Measurements from ENCODE around the gene XYLT2.
A peak's percentile ranks its signal among the peaks of the same experiment; 100 is the strongest.

Gene XYLT2

GRCh38 chr17:50365649-50366393, 19.9 kb downstream of the XYLT2 start:
- peaks cover 56% of the 10 kb centered on the region for H3K36me3 ChIP-seq (ENCODE audit: control insufficient read depth, insufficient read depth, low read length)
- H3K9ac ChIP-seq (ENCODE audit: low read depth, low read length), result no peak overlapping the region
- H3K9me3 ChIP-seq (ENCODE audit: control insufficient read depth, insufficient read depth, low read length), result no peaks in the 10 kb centered on the region
- peak overlapping the region; percentile 60 for H3K27ac ChIP-seq (ENCODE audit: low read depth, low read length)
- H3K27me3 ChIP-seq (ENCODE audit: control insufficient read depth, insufficient read depth, low read length), result no peaks in the 10 kb centered on the region
- H3K4me1 ChIP-seq (ENCODE audit: control insufficient read depth, insufficient read depth, low read length), result peaks cover 33% of the 10 kb centered on the region
- no peak overlapping the region for H3K4me3 ChIP-seq (ENCODE audit: low read depth, low read length)

- Histone ChIP-seq H3K36me3 (ENCODE audit: control insufficient read depth, insufficient read depth, low read length) (peaks cover 56% of the 10 kb centered on the region), H3K9me3 (ENCODE audit: control insufficient read depth, insufficient read depth, low read length) (no peaks in the 10 kb centered on the region), H3K27me3 (ENCODE audit: control insufficient read depth, insufficient read depth, low read length) (no peaks in the 10 kb centered on the region), H3K27ac (ENCODE audit: low read depth, low read length) (no peak overlapping the region), H3K4me1 (ENCODE audit: control insufficient read depth, insufficient read depth, low read length) (peaks cover 34% of the 10 kb centered on the region), H3K4me3 (ENCODE audit: low read depth, low read length) (no peak overlapping the region), H3K9ac (ENCODE audit: low read depth, low read length) (no peak overlapping the region)
Observed at GRCh38 chr17:50367401-50367800, 21.5 kb downstream of the XYLT2 start.

- H3K36me3 ChIP-seq (ENCODE audit: control insufficient read depth, insufficient read depth, low read length), result peaks cover 57% of the 10 kb centered on the region
Observed at GRCh38 chr17:50370052-50370451, 24.1 kb downstream of the XYLT2 start.

GRCh38 chr17:50371526-50371925, 25.6 kb downstream of the XYLT2 start:
- Histone ChIP-seq H3K27ac (ENCODE audit: low read depth, low read length) (no peak overlapping the region), H3K9ac (ENCODE audit: low read depth, low read length) (no peak overlapping the region), H3K36me3 (ENCODE audit: control insufficient read depth, insufficient read depth, low read length) (peaks cover 61% of the 10 kb centered on the region), H3K9me3 (ENCODE audit: control insufficient read depth, insufficient read depth, low read length) (no peaks in the 10 kb centered on the region), H3K27me3 (ENCODE audit: control insufficient read depth, insufficient read depth, low read length) (no peaks in the 10 kb centered on the region), H3K4me3 (ENCODE audit: low read depth, low read length) (peak overlapping the region; percentile 89; the same call in 1 of the 2 replicates), H3K4me1 (ENCODE audit: control insufficient read depth, insufficient read depth, low read length) (peaks cover 5% of the 10 kb centered on the region)

More at GRCh38 chr17:50370052-50370451, 24.1 kb downstream of the XYLT2 start:
- Histone ChIP-seq H3K4me1 (ENCODE audit: control insufficient read depth, insufficient read depth, low read length) (peaks cover 13% of the 10 kb centered on the region), H3K9me3 (ENCODE audit: control insufficient read depth, insufficient read depth, low read length) (no peaks in the 10 kb centered on the region), H3K4me3 (ENCODE audit: low read depth, low read length) (no peak overlapping the region), H3K27ac (ENCODE audit: low read depth, low read length) (no peak overlapping the region), H3K27me3 (ENCODE audit: control insufficient read depth, insufficient read depth, low read length) (no peaks in the 10 kb centered on the region), H3K9ac (ENCODE audit: low read depth, low read length) (no peak overlapping the region)

GRCh38 chr17:50372222-50372757, 26.4 kb downstream of the XYLT2 start:
- H3K9me3 ChIP-seq (ENCODE audit: control insufficient read depth, insufficient read depth, low read length), result no peaks in the 10 kb centered on the region
- H3K4me3 ChIP-seq (ENCODE audit: low read depth, low read length), result peak overlapping the region; percentile 89
- H3K36me3 ChIP-seq (ENCODE audit: control insufficient read depth, insufficient read depth, low read length), result peaks cover 54% of the 10 kb centered on the region
- peak overlapping the region; percentile 92 for H3K9ac ChIP-seq (ENCODE audit: low read depth, low read length)
- H3K4me1 ChIP-seq (ENCODE audit: control insufficient read depth, insufficient read depth, low read length), result peaks cover 5% of the 10 kb centered on the region
- peak overlapping the region; percentile 87 for H3K27ac ChIP-seq (ENCODE audit: low read depth, low read length)
- no peaks in the 10 kb centered on the region for H3K27me3 ChIP-seq (ENCODE audit: control insufficient read depth, insufficient read depth, low read length)

- H3K36me3 ChIP-seq (ENCODE audit: control insufficient read depth, insufficient read depth, low read length), result peaks cover 48% of the 10 kb centered on the region
- H3K27me3 ChIP-seq (ENCODE audit: control insufficient read depth, insufficient read depth, low read length), result no peaks in the 10 kb centered on the region
- no peaks in the 10 kb centered on the region for H3K9me3 ChIP-seq (ENCODE audit: control insufficient read depth, insufficient read depth, low read length)
- H3K27ac ChIP-seq (ENCODE audit: low read depth, low read length), result peak within 1 kb of the TSS; percentile 87
- peaks cover 5% of the 10 kb centered on the region for H3K4me1 ChIP-seq (ENCODE audit: control insufficient read depth, insufficient read depth, low read length)
- peak within 1 kb of the TSS; percentile 89 for H3K4me3 ChIP-seq (ENCODE audit: low read depth, low read length)
- peak within 1 kb of the TSS; percentile 92 for H3K9ac ChIP-seq (ENCODE audit: low read depth, low read length)
Observed at GRCh38 chr17:50372758-50373556, 27.0 kb downstream of the XYLT2 start, which contains the start of the genes EME1 and MRPL27. Gene EME1, plus strand, starts transcription at chr17:50373229. Its CDS starts 1,980 bp downstream, at chr17:50375209. Gene MRPL27, minus strand, starts transcription at chr17:50373184. Its CDS starts 14 bp downstream, at chr17:50373170.

GRCh38 chr17:50373705-50374104, 27.8 kb downstream of the XYLT2 start:
- H3K27me3 ChIP-seq (ENCODE audit: control insufficient read depth, insufficient read depth, low read length), result no peaks in the 10 kb centered on the region
- H3K9ac ChIP-seq (ENCODE audit: low read depth, low read length), result peak overlapping the region; percentile 92
- peaks cover 5% of the 10 kb centered on the region for H3K4me1 ChIP-seq (ENCODE audit: control insufficient read depth, insufficient read depth, low read length)
- no peaks in the 10 kb centered on the region for H3K9me3 ChIP-seq (ENCODE audit: control insufficient read depth, insufficient read depth, low read length)
- peaks cover 43% of the 10 kb centered on the region for H3K36me3 ChIP-seq (ENCODE audit: control insufficient read depth, insufficient read depth, low read length)
- H3K4me3 ChIP-seq (ENCODE audit: low read depth, low read length), result peak overlapping the region; percentile 89
- H3K27ac ChIP-seq (ENCODE audit: low read depth, low read length), result peak overlapping the region; percentile 87

- Histone ChIP-seq H3K9ac (ENCODE audit: low read depth, low read length) (no peak overlapping the region), H3K4me3 (ENCODE audit: low read depth, low read length) (no peak overlapping the region), H3K27me3 (ENCODE audit: control insufficient read depth, insufficient read depth, low read length) (no peaks in the 10 kb centered on the region), H3K36me3 (ENCODE audit: control insufficient read depth, insufficient read depth, low read length) (peaks cover 45% of the 10 kb centered on the region), H3K27ac (ENCODE audit: low read depth, low read length) (no peak overlapping the region), H3K4me1 (ENCODE audit: control insufficient read depth, insufficient read depth, low read length) (peaks cover 5% of the 10 kb centered on the region), H3K9me3 (ENCODE audit: control insufficient read depth, insufficient read depth, low read length) (no peaks in the 10 kb centered on the region)
Observed at GRCh38 chr17:50375858-50376538, 30.1 kb downstream of the XYLT2 start.

GRCh38 chr17:50379351-50380132, 33.6 kb downstream of the XYLT2 start:
- peaks cover 77% of the 10 kb centered on the region for H3K36me3 ChIP-seq (ENCODE audit: control insufficient read depth, insufficient read depth, low read length)
- H3K4me3 ChIP-seq (ENCODE audit: low read depth, low read length), result no peak overlapping the region
- H3K27ac ChIP-seq (ENCODE audit: low read depth, low read length), result no peak overlapping the region
- H3K27me3 ChIP-seq (ENCODE audit: control insufficient read depth, insufficient read depth, low read length), result no peaks in the 10 kb centered on the region
- no peaks in the 10 kb centered on the region for H3K4me1 ChIP-seq (ENCODE audit: control insufficient read depth, insufficient read depth, low read length)
- H3K9me3 ChIP-seq (ENCODE audit: control insufficient read depth, insufficient read depth, low read length), result no peaks in the 10 kb centered on the region
- no peak overlapping the region for H3K9ac ChIP-seq (ENCODE audit: low read depth, low read length)

All from HUES48 (cell line).